ENCODE data around the gene NMRK1. TPM values are rescaled to one million over a fixed set of nuclear protein-coding genes. Genes with fewer than 3 reads are reported as not detected.

NMRK1 gene
- total and polyA plus RNA-seq, 3 donors from 2014 or later: 13.8 to 22.4 (median 21.3) TPM

GRCh38 chr9:75039801-75040200 is 48.2 kb downstream of the NMRK1 start:
- Histone ChIP-seq H3K4me3 (no peak overlapping the region), H3K27me3 (no peaks in the 10 kb centered on the region), H3K27ac (no peak overlapping the region), H3K9me3 (no peaks in the 10 kb centered on the region), H3K36me3 (ENCODE audit: low read depth, missing control alignments) (no peaks in the 10 kb centered on the region), H3K4me1 (no peaks in the 10 kb centered on the region)
- 84 to 91% methylated on average over 3 of the region's 3 CpGs for WGBS, 2 donors
- intact Hi-C loops (cut with DNase I; ENCODE audit: low total_unique reads): no loop called here
- TF ChIP-seq, protein P1, sequence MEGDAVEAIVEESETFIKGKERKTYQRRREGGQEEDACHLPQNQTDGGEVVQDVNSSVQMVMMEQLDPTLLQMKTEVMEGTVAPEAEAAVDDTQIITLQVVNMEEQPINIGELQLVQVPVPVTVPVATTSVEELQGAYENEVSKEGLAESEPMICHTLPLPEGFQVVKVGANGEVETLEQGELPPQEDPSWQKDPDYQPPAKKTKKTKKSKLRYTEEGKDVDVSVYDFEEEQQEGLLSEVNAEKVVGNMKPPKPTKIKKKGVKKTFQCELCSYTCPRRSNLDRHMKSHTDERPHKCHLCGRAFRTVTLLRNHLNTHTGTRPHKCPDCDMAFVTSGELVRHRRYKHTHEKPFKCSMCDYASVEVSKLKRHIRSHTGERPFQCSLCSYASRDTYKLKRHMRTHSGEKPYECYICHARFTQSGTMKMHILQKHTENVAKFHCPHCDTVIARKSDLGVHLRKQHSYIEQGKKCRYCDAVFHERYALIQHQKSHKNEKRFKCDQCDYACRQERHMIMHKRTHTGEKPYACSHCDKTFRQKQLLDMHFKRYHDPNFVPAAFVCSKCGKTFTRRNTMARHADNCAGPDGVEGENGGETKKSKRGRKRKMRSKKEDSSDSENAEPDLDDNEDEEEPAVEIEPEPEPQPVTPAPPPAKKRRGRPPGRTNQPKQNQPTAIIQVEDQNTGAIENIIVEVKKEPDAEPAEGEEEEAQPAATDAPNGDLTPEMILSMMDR (IDR thresholded peaks at IDR 0.05): no peak
- TF ChIP-seq POLR2A (IDR thresholded peaks at IDR 0.05): no peak
- no peak for DNase-seq

DNA sequence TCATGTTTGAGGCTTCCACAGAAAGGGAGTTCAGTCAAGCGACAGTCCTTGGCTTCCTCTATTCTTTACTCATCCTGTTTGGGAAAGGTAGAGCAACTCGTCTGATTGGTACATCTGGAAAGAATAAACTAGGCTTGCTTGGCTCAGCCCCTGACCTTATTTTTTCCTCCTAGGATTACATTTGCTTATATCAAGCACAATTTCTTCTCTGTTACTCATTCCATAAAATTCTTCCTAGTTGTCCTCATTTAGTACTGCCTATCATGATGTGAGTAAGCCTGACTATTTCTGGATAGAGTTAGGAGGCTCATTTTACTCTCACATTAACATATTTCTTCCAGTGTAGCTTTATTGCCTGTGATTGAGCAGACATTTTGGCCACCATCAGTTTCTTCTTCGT is 48.9 kb downstream of the NMRK1 start:
- no peak overlapping the region for H3K27ac ChIP-seq
- H3K36me3 ChIP-seq (ENCODE audit: low read depth, missing control alignments): no peaks in the 10 kb centered on the region
- TF ChIP-seq, protein P1 (IDR thresholded peaks at IDR 0.05): no peak
- TF ChIP-seq POLR2A (IDR thresholded peaks at IDR 0.05): no peak
- no peak for DNase-seq
- no peaks in the 10 kb centered on the region for H3K4me1 ChIP-seq
- no peak overlapping the region for H3K4me3 ChIP-seq
- 63 to 66% methylated on average over 3 of the region's 3 CpGs for WGBS, 2 donors
- no peaks in the 10 kb centered on the region for H3K9me3 ChIP-seq
- no peaks in the 10 kb centered on the region for H3K27me3 ChIP-seq
- intact Hi-C loops (cut with DNase I; ENCODE audit: low total_unique reads): no loop called here

DNA sequence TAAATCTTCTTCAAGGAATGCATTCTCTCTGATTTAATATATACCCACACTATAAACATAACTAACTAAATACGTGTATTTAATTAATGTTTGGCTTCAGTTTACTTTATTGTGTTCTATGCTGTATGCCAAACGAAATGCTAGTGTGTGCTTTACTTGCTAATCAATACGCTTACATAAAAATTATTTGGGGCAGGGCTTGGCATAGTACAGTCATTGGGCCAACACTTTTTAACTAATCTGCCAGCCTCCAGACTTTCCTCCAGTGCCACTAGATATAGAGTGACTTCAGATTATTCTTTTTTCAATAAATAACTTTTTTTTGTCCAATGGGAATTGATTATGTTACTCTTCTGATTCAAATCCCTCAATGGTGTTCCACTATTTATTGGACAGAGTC is 51.2 kb downstream of the NMRK1 start:
- Histone ChIP-seq H3K4me1 (peaks cover under 1% of the 10 kb centered on the region), H3K4me3 (no peak overlapping the region), H3K36me3 (ENCODE audit: low read depth, missing control alignments) (no peaks in the 10 kb centered on the region), H3K27ac (no peak overlapping the region), H3K9me3 (no peaks in the 10 kb centered on the region), H3K27me3 (no peaks in the 10 kb centered on the region)
- TF ChIP-seq POLR2A (IDR thresholded peaks at IDR 0.05): no peak
- TF ChIP-seq, protein P1 (IDR thresholded peaks at IDR 0.05): no peak
- intact Hi-C loops (cut with DNase I; ENCODE audit: low total_unique reads): no loop called here
- 93 to 95% methylated on average over 3 of the region's 3 CpGs for WGBS, 2 donors
- DNase-seq: no peak

DNA sequence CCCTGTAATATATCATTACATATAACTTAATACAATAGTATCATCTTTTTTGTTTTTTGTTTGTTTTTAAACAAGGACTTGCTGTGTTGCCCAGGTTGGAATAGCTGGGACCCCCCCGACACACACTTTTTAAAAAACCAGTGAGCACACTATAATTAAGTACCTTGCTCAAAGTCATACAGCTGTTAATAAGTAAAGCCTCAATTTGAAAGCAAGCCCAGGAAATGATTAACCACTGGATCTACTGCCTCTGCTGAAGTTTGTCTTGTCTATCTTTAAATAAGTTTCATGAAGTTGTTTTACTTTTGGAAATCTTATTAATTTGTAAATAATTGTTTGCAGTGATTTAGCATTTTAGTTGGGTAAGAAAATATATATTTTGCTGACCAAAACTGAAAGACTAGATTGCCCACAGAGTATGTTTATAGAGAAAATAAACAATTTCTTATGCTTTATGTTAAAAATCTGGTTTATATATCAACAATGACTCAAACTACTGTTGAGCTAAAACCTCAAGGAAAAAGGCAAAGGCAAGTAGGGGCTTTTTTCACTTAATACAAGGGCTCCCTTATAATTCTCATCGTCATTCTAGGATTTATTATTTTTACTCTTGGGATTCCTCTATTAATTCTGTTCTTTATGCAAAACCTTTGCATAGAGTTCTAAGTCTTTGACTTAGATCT is 54.0 kb downstream of the NMRK1 start:
- intact Hi-C loops (cut with DNase I; ENCODE audit: low total_unique reads): no loop called here
- no peaks in the 10 kb centered on the region for H3K27me3 ChIP-seq
- no peaks in the 10 kb centered on the region for H3K9me3 ChIP-seq
- peaks cover 8% of the 10 kb centered on the region for H3K4me1 ChIP-seq
- TF ChIP-seq, protein P1 (IDR thresholded peaks at IDR 0.05): no peak
- no peak for TF ChIP-seq POLR2A (IDR thresholded peaks at IDR 0.05)
- no peak overlapping the region for H3K4me3 ChIP-seq
- DNase-seq: no peak
- no peak overlapping the region for H3K27ac ChIP-seq
- WGBS, 2 donors: 79 to 83% methylated on average over 2 of the region's 2 CpGs
- H3K36me3 ChIP-seq (ENCODE audit: low read depth, missing control alignments): no peaks in the 10 kb centered on the region

Data from testis (tissue), 3 donors.